HepG2 (cell line): ENCODE measurements around the gene FAM83G. TPM values are rescaled to one million over a fixed set of nuclear protein-coding genes. Genes with fewer than 3 reads are reported as not detected.

Experiments
- ARID3A ChIP-seq: IDR thresholded peaks from 2 replicates; pipeline ENCODE4 v1.6.1; 2012; ENCODE audit warnings: low read depth, low read length, improper control_type of control experiment
- HMGXB3 ChIP-seq: sonication (generic); formaldehyde crosslinking; IDR thresholded peaks from 2 replicates; pipeline ENCODE4 v1.4.0; 2020; ENCODE audit warnings: missing genetic modification reagents, borderline replicate concordance
- JUNB ChIP-seq: sonication (generic); formaldehyde crosslinking; IDR thresholded peaks from 2 replicates; pipeline ENCODE4 v1.8.0; 2022; ENCODE audit warnings: missing genetic modification reagents, mild to moderate bottlenecking, borderline replicate concordance
- KDM5A ChIP-seq: fragments of 200-600 bp; sonication (generic); IDR thresholded peaks from 2 replicates; pipeline ENCODE4 v1.7.0; 2018; ENCODE audit warnings: antibody characterized with exemption, mild to moderate bottlenecking, low read length, borderline replicate concordance
- MAX ChIP-seq: IDR thresholded peaks from 2 replicates; pipeline ENCODE4 v1.6.1; 2012; ENCODE audit warnings: inconsistent platforms
- PAF1 ChIP-seq: IDR thresholded peaks from 2 replicates; pipeline ENCODE4 v1.6.1; 2016; ENCODE audit warnings: missing genetic modification reagents, missing compliant biosample characterization
- TEAD3 ChIP-seq: optimal IDR thresholded peaks from 2 replicates; pipeline ENCODE3; 2016; ENCODE audit warnings: borderline replicate concordance
- polyA plus RNA-seq, 8 experiments: library from polyadenylated mRNA; depleted of rRNA in 3 of 8; stranded (reverse) in 7 of 8; unstranded in 1 of 8; fragments of >200 nt; fragmentation: Illumina TruSeq in 4 of 8; extraction: Trizol in 4 of 8; gene quantifications; 2 replicates each; pipeline versions ENCODE4 v1.2.1 to v1.2.3, GENCODE V29; 2011 to 2016; ENCODE audit warnings: low read depth in 4 of 8, missing spikeins in 1 of 8, mixed read lengths in 1 of 8; ENCODE audit not compliant: insufficient read depth in 1 of 8
- total RNA-seq, 5 experiments: library from RNA; depleted of rRNA; stranded (reverse); fragments of >200 nt; fragmentation: Illumina TruSeq; extraction: Trizol; gene quantifications; 2 replicates each; pipeline ENCODE4 v1.2.3, GENCODE V29; 2016; ENCODE audit warnings: low read depth in 1 of 5
- TF ChIP-seq, protein P1 (sequence below): sonication (generic); formaldehyde crosslinking; IDR thresholded peaks from 2 replicates; pipeline ENCODE4 v1.8.0; 2023; ENCODE audit warnings: mild to moderate bottlenecking, missing genetic modification reagents
- TF ChIP-seq, protein P2 (sequence below): fragments of 450-650 bp; IDR thresholded peaks from 2 replicates; pipeline ENCODE4 v1.6.1; 2016
- TF ChIP-seq, protein P3 (sequence below), 2 experiments: sonication (generic) in 1 of 2; formaldehyde crosslinking in 1 of 2; IDR thresholded peaks; 2 replicates each; pipeline versions ENCODE4 v1.4.0 to v1.6.1; 2018 to 2020; ENCODE audit warnings: missing genetic modification reagents in 2 of 2, borderline replicate concordance in 1 of 2, low read depth in 1 of 2, mild to moderate bottlenecking in 1 of 2, missing biosample characterization in 1 of 2

Gene FAM83G
- total and polyA plus RNA-seq, 2 of the 13 experiments (the other 11 are each of a cell fraction or from before 2014, with no cell fraction given) = 13.7 to 18.6 TPM

DNA sequence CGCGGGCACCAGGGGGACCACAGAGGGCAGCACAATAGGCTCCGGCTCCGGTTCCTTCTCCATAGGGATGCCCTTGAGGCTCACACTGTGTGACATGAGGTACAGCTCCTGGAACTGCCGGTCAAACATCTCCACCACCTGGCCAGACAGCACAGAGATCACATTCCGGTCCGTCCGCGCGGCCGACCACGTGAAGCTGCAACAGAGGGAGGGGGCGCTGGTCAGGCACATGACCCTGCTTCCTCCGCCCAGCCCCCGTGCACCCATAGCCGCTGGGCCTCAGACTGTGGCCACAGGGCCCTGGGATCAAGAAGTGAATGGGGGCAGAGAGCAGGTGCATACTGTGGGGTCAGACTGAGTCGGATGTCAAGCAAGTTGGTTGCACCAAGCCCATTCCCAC lies 25.9 kb downstream of the FAM83G start (continued):
- TF ChIP-seq, protein P1, sequence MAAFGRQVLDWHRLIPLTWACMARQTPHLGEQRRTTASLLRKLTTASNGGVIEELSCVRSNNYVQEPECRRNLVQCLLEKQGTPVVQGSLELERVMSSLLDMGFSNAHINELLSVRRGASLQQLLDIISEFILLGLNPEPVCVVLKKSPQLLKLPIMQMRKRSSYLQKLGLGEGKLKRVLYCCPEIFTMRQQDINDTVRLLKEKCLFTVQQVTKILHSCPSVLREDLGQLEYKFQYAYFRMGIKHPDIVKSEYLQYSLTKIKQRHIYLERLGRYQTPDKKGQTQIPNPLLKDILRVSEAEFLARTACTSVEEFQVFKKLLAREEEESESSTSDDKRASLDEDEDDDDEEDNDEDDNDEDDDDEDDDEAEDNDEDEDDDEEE (CRISPR knock-in tag) = no peak
- TF ChIP-seq HMGXB3 (no peak), KDM5A (no peak), MAX (peak; percentile 75), TEAD3 (CRISPR knock-in tag) (peak; percentile 52), JUNB (CRISPR knock-in tag) (no peak), PAF1 (CRISPR knock-in tag) (no peak), ARID3A (no peak)
- TF ChIP-seq, protein P2, sequence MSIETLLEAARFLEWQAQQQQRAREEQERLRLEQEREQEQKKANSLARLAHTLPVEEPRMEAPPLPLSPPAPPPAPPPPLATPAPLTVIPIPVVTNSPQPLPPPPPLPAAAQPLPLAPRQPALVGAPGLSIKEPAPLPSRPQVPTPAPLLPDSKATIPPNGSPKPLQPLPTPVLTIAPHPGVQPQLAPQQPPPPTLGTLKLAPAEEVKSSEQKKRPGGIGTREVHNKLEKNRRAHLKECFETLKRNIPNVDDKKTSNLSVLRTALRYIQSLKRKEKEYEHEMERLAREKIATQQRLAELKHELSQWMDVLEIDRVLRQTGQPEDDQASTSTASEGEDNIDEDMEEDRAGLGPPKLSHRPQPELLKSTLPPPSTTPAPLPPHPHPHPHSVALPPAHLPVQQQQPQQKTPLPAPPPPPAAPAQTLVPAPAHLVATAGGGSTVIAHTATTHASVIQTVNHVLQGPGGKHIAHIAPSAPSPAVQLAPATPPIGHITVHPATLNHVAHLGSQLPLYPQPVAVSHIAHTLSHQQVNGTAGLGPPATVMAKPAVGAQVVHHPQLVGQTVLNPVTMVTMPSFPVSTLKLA = peak; percentile 24; the same call in 1 of the 2 replicates
- TF ChIP-seq, protein P3, sequence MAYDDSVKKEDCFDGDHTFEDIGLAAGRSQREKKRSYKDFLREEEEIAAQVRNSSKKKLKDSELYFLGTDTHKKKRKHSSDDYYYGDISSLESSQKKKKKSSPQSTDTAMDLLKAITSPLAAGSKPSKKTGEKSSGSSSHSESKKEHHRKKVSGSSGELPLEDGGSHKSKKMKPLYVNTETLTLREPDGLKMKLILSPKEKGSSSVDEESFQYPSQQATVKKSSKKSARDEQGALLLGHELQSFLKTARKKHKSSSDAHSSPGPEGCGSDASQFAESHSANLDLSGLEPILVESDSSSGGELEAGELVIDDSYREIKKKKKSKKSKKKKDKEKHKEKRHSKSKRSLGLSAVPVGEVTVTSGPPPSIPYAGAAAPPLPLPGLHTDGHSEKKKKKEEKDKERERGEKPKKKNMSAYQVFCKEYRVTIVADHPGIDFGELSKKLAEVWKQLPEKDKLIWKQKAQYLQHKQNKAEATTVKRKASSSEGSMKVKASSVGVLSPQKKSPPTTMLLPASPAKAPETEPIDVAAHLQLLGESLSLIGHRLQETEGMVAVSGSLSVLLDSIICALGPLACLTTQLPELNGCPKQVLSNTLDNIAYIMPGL (CRISPR knock-in tag; IDR thresholded peaks at IDR 0.05; ENCODE audit: borderline replicate concordance in 1 of 2, low read depth in 1 of 2) = no peak
